Erythroblast (primary cell): ENCODE data around the gene ITPR2.

ENCODE experiments used
- GATA1 ChIP-seq: IDR thresholded peaks from 2 replicates; pipeline ENCODE4 v1.6.1; 2011; ENCODE audit warnings: low read depth, mild to moderate bottlenecking, control low read depth, low read length, moderate library complexity
- POLR2A ChIP-seq: IDR thresholded peaks from 2 replicates; pipeline ENCODE4 v1.6.1; 2011; ENCODE audit warnings: mild to moderate bottlenecking, low read length

- TF ChIP-seq POLR2A = no peak
- TF ChIP-seq GATA1 = no peak
Observed at GRCh38 chr12:26380897-26381296, 452.1 kb downstream of the ITPR2 start.
